ENCODE measurements around the gene C3orf22.

Gene C3orf22

GRCh38 chr3:126525853-126526667, 32.7 kb downstream of the C3orf22 start (continued):
- no peak for TF ChIP-seq ZNF398 (tag by site-specific recombination; IDR thresholded peaks at IDR 0.05)
- TF ChIP-seq ZNF202 (tag by site-specific recombination; IDR thresholded peaks at IDR 0.05; ENCODE audit: borderline replicate concordance): no peak

GRCh38 chr3:126525091-126525852, 33.5 kb downstream of the C3orf22 start:
- ChIA-PET CTCF (interaction anchor here (0.6 to 0.7 kb wide), 2 partner anchors 14 to 849 kb away, joined by 3 read pairs; no protein-coding TSS in a partner anchor), POLR2A (no interaction called here)
- Histone ChIP-seq H3K36me3 (ENCODE audit: control insufficient read depth in 2 of 2, insufficient read depth in 1 of 2, low read length in 2 of 2) (no peaks in the 10 kb centered on the region), H3K4me1 (ENCODE audit: control insufficient read depth, insufficient read depth, low read length) (no peaks in the 10 kb centered on the region), H3K27ac (ENCODE audit: extremely low read depth, low read depth, low read length) (no peak overlapping the region), H3K4me3 (ENCODE audit: low read depth, low read length) (no peak overlapping the region), H3K9me3 (ENCODE audit: control insufficient read depth, insufficient read depth, low read depth, low read length) (no peaks in the 10 kb centered on the region)
- TF ChIP-seq ZNF121 (tag by site-specific recombination; IDR thresholded peaks at IDR 0.05) (no peak), EGR2 (tag by site-specific recombination; IDR thresholded peaks at IDR 0.05; ENCODE audit: low read depth) (no peak), ZSCAN23 (tag by site-specific recombination; IDR thresholded peaks at IDR 0.05) (no peak), ZBTB49 (tag by site-specific recombination; IDR thresholded peaks at IDR 0.05; ENCODE audit: low read depth) (no peak), KLF1 (tag by site-specific recombination; IDR thresholded peaks at IDR 0.05) (no peak), ZNF473 (tag by site-specific recombination; IDR thresholded peaks at IDR 0.05) (no peak), ZNF366 (tag by site-specific recombination; conservative IDR thresholded peaks at IDR 0.05) (no peak), ZBTB44 (tag by site-specific recombination; IDR thresholded peaks at IDR 0.05) (no peak), ZNF350 (tag by site-specific recombination; IDR thresholded peaks at IDR 0.05) (no peak), ZSCAN16 (tag by site-specific recombination; IDR thresholded peaks at IDR 0.05) (no peak), YY1 (tag by site-specific recombination; IDR thresholded peaks at IDR 0.05) (no peak), ZNF223 (tag by site-specific recombination; IDR thresholded peaks at IDR 0.05) (no peak), ZBTB10 (tag by site-specific recombination; IDR thresholded peaks at IDR 0.05) (no peak), ZNF629 (tag by site-specific recombination; IDR thresholded peaks at IDR 0.05) (no peak), FEZF1 (tag by site-specific recombination; IDR thresholded peaks at IDR 0.05) (no peak)
